GM12864 (cell line): ENCODE results near the gene KIAA0232.
"Not testable (repeated sequence)": the region's sequence is repeated elsewhere in the genome, so short reads cannot be mapped to it uniquely, and the experiment has no call there.

Experiments used
- DNase-seq: peaks from one replicate; pipeline ENCODE4 v3.0.0-alpha.2; 2011; ENCODE audit warnings: low read depth
- H3K4me3 ChIP-seq: 2 replicates; pipeline ENCODE4 v1.5.1; 2011; ENCODE audit warnings: mild to moderate bottlenecking, low read depth, low read length, control low read depth
- TF ChIP-seq, protein P1 (sequence below): IDR thresholded peaks from 2 replicates; pipeline ENCODE4 v1.5.1; 2011; ENCODE audit warnings: low read depth, mild to moderate bottlenecking, moderate library complexity, low read length, control low read depth, inconsistent platforms; ENCODE audit errors: missing control alignments

KIAA0232 gene

DNA sequence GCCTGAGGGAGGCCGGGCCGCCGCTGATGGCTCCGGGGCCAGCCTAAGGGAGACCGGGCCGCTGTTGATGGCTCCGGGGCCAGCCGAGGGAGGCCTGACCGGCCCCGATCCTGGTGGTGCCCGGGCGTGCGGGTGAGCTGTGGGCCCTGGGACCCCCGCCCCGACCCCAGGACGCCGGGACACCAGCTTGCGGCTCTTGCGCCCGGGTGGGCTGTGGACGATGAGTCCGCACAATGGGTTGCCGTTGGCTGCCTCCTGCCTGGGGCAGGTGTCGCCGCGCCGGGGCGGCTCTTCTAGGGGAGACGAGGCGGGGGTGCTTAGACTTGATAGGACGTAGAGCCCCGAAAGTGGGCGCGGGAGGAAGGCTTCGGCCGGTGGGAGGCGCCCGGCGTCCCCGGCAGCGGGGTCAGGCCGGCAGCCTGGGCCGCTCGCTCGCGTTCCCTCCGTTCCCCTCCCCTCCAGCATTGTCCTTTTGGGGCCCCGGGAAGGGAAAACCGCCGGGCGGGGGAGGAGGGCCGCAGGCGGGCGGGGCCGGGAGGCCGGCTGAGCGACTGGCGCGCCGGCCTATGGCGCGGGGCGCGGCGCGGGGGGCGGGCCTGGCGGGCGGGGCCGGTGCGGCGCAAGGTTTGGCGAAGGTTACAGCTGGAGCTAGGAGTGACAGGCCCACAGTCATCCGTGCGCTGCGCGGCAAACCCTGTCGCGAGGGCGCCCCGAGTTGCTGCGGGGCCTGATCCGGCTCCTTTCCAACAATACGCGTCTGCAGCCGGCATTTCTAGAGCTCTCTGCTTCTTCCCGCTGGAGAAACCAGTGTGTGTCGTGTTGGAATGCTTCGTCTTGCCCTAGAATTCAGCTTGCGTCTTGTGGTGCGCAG lies 819 bp downstream of the KIAA0232 start:
- H3K4me3 ChIP-seq = peak overlapping the region; percentile 83
- peak; percentile 45 for DNase-seq
- TF ChIP-seq, protein P1, sequence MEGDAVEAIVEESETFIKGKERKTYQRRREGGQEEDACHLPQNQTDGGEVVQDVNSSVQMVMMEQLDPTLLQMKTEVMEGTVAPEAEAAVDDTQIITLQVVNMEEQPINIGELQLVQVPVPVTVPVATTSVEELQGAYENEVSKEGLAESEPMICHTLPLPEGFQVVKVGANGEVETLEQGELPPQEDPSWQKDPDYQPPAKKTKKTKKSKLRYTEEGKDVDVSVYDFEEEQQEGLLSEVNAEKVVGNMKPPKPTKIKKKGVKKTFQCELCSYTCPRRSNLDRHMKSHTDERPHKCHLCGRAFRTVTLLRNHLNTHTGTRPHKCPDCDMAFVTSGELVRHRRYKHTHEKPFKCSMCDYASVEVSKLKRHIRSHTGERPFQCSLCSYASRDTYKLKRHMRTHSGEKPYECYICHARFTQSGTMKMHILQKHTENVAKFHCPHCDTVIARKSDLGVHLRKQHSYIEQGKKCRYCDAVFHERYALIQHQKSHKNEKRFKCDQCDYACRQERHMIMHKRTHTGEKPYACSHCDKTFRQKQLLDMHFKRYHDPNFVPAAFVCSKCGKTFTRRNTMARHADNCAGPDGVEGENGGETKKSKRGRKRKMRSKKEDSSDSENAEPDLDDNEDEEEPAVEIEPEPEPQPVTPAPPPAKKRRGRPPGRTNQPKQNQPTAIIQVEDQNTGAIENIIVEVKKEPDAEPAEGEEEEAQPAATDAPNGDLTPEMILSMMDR = no peak

GRCh38 chr4:6785572-6785925 lies 3.0 kb downstream of the KIAA0232 start:
- H3K4me3 ChIP-seq = no peak overlapping the region
- no peak for DNase-seq
- TF ChIP-seq, protein P1 = no peak

GRCh38 chr4:6788123-6788522 lies 5.6 kb downstream of the KIAA0232 start:
- no peak for DNase-seq
- H3K4me3 ChIP-seq = no peak overlapping the region
- TF ChIP-seq, protein P1 = no peak

GRCh38 chr4:6791245-6791644 lies 8.7 kb downstream of the KIAA0232 start:
- H3K4me3 ChIP-seq, DNase-seq: not testable (repeated sequence)

- not testable (repeated sequence) for H3K4me3 ChIP-seq
Observed at GRCh38 chr4:6791796-6792195, 9.3 kb downstream of the KIAA0232 start.

GRCh38 chr4:6794189-6794588 lies 11.7 kb downstream of the KIAA0232 start:
- TF ChIP-seq, protein P1 = no peak
- no peak for DNase-seq
- no peak overlapping the region for H3K4me3 ChIP-seq

More at GRCh38 chr4:6791796-6792195, 9.3 kb downstream of the KIAA0232 start:
- DNase-seq = not testable (repeated sequence)

DNA sequence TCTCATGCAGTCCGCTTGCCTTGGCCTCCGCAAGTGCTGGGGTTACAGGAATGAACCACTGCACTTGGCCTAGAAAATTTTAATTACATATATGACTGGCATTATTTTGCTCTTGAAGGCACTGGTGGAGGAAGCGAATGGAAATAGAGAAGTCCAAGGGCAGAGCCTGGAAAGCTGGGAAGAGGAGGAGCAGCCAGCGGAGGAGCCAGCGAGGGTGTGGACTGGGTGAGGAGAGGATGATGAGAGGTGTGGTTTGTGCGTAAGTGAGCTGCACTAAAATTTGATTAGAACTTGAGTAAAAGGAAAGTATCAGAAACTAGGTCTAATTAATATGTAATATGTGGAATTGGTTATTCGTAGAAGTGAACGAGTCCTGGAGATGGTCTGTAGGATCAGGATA lies 13.3 kb downstream of the KIAA0232 start:
- H3K4me3 ChIP-seq = no peak overlapping the region
- TF ChIP-seq, protein P1 = no peak
- no peak for DNase-seq

- H3K4me3 ChIP-seq = not testable (repeated sequence)
Observed at GRCh38 chr4:6797368-6797767, 14.8 kb downstream of the KIAA0232 start.

More at GRCh38 chr4:6797368-6797767, 14.8 kb downstream of the KIAA0232 start:
- DNase-seq = not testable (repeated sequence)
